ENCODE results near the gene PDE8A.
"Not testable (repeated sequence)": the region's sequence is repeated elsewhere in the genome, so short reads cannot be mapped to it uniquely, and the experiment has no call there.

PDE8A gene

GRCh38 chr15:84988909-84989644 is 7.4 kb downstream of the PDE8A start:
- DNase-seq (ENCODE audit: low spot score): no peak

GRCh38 chr15:84990507-84990906 is 8.9 kb downstream of the PDE8A start:
- DNase-seq (ENCODE audit: low spot score): no peak

- DNase-seq (ENCODE audit: low spot score): no peak
Measured at GRCh38 chr15:84991014-84991712, 9.5 kb downstream of the PDE8A start.

- no peak for DNase-seq (ENCODE audit: low spot score)
Measured at GRCh38 chr15:84992157-84992944, 10.7 kb downstream of the PDE8A start.

GRCh38 chr15:84996055-84996454 is 14.4 kb downstream of the PDE8A start:
- no peak for DNase-seq (ENCODE audit: low spot score)

GRCh38 chr15:84996714-84997113 is 15.1 kb downstream of the PDE8A start:
- DNase-seq (ENCODE audit: low spot score): not testable (repeated sequence)

DNA sequence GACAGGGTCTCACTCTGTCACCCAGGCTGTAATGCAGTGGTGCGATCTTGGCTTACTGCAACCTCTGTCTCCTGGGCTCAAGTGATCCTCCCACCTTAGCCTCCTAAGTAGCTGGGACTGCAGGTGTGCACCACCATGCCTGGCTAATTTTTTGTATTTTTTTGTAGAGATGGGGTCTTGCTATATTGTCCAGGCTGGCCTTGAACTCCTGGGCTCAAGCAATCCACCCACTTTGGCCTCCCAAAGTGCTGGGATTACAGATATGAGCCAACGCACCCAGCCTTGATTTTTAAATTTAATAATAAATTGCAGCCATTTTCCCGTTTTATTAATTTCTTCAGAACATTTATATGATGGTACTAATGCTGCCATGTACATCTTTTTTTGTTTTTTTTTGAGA is 15.6 kb downstream of the PDE8A start:
- DNase-seq (ENCODE audit: low spot score): not testable (repeated sequence)

DNA sequence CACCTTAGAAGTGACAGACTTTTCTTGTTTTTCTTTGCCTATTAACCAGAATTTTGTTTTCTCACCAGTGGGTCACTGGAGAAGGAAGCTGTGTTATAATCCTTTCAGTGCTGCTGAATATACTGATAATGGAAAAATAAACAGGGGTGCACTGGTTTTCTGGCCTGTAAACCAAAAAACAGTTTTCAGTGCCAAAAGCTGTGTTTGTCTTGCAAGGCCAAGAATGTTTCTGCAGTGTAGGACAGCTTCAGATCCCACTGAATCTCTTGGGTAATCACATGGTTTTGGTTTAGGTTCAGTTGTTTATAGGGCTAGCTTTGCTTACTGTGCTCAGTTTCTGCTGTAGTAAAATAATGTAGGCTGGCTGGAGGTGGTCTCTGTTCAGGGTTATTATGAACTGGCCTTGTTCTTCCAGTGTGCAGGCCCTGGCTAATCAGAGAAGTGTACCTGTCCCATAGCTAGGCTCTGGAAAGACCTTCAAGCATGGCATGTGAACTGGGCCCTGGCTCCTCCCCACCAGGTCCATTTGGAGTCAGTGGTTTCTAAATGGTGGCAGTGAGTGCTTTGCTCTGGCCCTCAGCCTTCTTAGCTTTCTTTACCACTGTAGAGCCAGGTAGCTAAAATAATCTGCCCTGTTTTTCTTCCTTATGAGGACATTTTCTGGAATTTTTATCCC is 18.7 kb downstream of the PDE8A start:
- no peak for DNase-seq (ENCODE audit: low spot score)

DNA sequence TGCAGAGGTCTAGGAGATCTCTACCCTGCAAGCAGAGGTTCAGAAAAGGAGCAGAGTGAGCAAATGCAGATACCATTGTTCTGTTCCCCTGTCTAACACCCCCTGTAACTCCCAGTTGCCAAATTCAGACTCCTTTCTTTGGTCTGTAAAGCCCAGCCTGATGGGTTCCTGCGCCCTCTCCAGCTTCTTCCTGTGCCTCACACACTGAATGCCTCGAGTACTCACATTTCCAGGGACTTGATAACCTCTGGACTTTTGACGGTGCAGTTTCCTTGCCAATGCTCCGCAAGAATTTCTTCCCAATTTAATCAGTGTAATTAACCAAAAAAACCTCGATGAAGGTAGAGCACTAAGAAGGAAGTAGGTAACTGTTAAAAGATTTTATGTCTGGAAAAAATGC is 19.3 kb downstream of the PDE8A start:
- no peak for DNase-seq (ENCODE audit: low spot score)

DNA sequence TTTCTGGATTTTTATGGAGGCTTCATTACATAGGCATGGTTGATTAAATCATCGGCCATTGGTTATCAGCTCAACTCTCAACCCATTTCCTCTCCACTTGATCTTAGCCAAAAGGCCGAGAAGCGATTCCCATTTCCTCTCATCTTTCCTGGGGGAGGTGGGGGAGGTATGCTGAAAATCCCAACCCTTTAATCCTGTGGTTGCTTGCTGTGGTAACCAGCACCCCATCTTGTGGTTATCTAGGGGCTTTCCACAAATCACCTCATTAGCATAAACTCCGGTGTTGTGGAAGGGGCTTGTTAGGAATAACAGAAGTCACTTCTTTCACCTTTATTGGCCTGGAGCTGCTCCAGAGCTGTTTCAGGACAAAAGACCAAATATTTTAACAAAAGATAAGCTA is 20.9 kb downstream of the PDE8A start:
- DNase-seq (ENCODE audit: low spot score): no peak

GRCh38 chr15:85003593-85004312 is 22.1 kb downstream of the PDE8A start:
- no peak for DNase-seq (ENCODE audit: low spot score)

GRCh38 chr15:85004550-85004949 is 22.9 kb downstream of the PDE8A start:
- DNase-seq (ENCODE audit: low spot score): no peak

DNA sequence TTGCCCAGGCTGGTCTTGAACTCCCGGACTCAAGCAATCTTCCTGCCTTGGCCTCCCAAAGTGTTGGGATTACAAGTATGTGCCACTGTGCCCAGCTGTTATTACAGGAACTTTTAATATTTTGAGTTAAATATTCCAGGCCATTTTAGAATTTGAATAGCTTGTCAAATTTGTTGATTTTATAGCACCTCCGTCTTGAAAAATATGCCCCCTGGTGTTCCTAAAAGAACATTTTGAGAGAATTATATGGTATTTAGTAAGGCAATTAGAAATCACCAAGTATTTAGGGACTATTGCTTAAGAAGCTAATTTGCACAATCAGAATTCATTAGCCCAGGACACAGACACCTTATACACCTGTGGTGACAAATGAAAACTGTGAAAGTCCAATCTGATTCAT is 23.7 kb downstream of the PDE8A start:
- DNase-seq (ENCODE audit: low spot score): no peak

DNA sequence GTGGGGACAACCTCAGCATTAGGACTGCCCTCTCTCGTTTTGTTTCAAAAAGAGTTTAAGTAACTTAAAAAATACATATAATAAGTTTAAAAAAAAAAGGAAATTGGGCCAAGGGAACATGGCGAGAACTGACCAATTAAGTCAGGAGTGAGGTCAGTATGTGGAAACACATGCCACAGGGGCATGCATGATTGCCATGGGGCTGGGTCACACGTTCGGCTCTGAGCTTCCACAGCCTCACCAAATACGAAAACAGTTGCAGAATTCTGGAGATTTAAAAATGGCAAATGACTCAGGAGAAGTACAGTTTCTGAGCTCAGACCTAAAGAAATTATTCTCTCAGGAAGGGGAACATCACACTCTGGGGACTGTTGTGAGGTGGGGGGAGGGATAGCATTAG is 24.1 kb downstream of the PDE8A start:
- no peak for DNase-seq (ENCODE audit: low spot score)

DNA sequence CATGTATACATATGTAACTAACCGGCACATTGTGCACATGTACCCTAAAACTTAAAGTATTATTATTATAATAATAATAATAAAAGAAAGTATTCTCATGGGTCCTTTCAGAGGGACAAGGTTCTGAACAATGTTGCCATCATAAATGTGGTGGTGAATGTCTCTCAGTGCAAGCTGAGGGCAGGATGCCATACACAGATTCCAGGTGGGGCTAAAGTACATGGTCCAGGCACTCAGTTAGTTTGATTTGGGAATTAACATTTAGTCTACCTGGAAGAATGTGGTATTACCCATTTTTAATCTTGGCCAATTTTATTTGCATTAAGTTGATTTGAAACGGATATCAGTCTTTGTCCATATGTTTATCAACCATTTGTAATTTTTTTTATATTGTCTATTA is 24.5 kb downstream of the PDE8A start:
- no peak for DNase-seq (ENCODE audit: low spot score)

- no peak for DNase-seq (ENCODE audit: low spot score)
Measured at GRCh38 chr15:85006655-85007054, 25.0 kb downstream of the PDE8A start.

DNA sequence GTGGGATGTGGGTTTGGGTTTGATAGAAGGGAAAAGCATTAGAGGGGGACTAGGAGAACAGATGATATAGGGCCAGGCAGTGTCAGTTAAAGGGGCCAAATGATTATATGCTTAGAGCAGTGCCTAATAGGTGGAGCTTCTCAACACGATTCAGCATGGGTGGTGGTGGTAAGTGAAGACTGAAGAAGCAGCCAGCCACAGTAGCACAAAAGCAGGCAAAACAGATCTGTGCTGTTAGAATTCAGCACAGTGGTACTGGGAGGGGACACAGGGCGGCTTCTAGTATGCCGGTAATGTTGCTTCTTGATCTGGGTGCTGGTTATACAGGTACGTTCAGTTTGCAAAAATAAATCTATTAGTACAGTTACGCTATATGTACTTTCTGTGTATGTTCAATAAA is 25.5 kb downstream of the PDE8A start:
- no peak for DNase-seq (ENCODE audit: low spot score)

DNA sequence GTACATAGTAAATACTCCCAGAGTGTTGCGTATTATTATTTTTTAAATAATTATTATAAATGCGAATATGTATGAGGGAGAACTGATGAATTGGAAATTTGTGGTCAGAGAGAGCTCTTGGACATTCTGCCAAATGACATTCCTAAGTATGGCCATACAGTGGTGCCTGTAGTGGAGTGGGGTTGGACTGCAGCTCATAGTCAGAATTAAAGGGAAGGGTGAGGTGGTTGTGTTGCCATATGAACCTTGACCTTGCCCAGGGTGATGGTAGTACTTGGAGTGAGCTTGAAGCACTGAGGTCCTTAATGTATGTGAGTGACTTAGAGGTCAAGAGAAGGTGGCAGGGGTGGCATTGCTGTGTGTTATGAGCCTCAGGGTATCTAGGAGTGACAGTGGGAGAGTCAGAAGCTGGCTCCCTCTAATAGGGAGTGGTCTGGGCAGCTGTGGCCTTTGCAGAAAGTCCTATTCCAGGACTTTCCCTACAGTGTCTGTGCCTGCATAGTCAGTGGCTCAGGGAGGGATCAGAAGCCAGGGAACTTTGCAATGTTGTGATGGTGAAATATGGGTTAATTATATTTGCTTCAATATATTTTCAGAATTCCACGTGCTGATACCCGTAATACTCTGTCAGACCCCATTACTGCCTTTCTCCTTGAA is 26.2 kb downstream of the PDE8A start:
- DNase-seq (ENCODE audit: low spot score): no peak

DNA sequence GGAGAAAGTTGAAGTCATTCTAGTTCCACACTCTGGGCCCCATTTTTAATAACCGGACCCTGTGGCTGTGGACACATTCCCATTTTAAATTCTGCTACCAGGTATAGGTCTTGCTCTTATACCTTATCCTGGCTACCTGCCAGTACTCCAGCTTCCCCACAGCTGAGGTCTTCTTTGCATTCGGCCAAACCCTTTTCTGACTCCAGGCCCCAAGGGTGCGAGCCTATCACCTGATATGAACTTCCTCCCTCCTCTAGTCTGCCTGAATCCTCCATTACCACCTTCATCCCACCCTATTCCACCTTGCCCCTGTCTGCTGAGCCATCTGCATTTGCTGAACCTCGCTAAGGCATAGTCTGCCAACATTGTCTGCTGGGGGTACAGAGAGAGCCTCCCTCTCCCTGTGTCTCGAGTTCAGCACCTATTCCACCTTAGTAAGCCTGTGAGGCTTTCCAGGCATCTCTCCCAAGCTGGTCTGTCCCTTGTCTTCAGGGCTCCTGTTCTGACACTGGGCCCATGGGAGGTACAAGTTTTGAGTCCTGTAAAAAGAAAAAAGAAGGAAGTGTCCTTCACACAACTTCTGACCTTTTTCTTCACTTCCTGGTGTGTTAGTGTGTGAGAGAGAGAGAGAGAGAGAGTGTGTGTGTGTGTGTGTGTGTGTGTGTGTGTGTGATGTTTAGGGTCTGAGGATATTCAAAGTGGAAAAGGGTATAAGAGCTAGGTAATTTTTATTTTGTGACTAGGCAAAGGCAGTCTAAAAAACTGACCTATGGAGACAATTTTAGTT is 27.0 kb downstream of the PDE8A start:
- DNase-seq (ENCODE audit: low spot score): no peak

DNA sequence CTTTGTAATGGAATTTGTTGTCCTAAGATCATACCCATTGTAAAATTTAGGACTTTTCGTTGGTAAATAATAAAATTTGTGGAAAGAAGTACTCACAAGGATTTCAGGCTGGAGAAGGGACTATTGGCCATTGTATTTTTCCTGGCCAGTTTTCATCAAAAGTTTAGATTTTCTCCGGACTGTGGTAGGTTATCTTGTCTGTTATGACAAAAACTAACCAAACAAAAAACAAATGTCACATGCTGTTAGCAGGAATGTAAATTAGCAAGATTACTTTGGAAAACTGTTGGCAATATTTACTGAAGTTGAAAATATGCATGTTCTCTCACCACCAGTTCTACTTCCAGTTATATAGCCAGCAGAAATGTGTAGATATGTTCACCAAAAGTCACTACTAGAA is 27.8 kb downstream of the PDE8A start:
- DNase-seq (ENCODE audit: low spot score): no peak

GRCh38 chr15:85010071-85010385 is 28.4 kb downstream of the PDE8A start:
- no peak for DNase-seq (ENCODE audit: low spot score)
